ENCODE data around the gene SLC2A6.

The SLC2A6 gene

GRCh38 chr9:133478851-133479711, at the start of gene SLC2A6:
TSS of gene SLC2A6 (minus strand) at chr9:133479099. CDS start at chr9:133479059, 40 bp downstream.
- in situ Hi-C loops (cut with MboI; ENCODE audit: low sequenced_read_pairs) = no loop called here

- in situ Hi-C loops (cut with MboI; ENCODE audit: low sequenced_read_pairs) = no loop called here
Observed at GRCh38 chr9:133528001-133528875, 49.3 kb upstream of the SLC2A6 start.

- in situ Hi-C loops (cut with MboI; ENCODE audit: low sequenced_read_pairs) = no loop called here
Observed at GRCh38 chr9:133527444-133527920, 48.6 kb upstream of the SLC2A6 start.

- in situ Hi-C loops (cut with MboI; ENCODE audit: low sequenced_read_pairs) = no loop called here
Observed at GRCh38 chr9:133526721-133527321, 47.9 kb upstream of the SLC2A6 start.

- in situ Hi-C loops (cut with MboI; ENCODE audit: low sequenced_read_pairs) = no loop called here
Observed at GRCh38 chr9:133525677-133526076, 46.8 kb upstream of the SLC2A6 start.

GRCh38 chr9:133524679-133525228, 45.9 kb upstream of the SLC2A6 start, which contains the start of gene MYMK:
TSS of gene MYMK (minus strand) at chr9:133524959. CDS start at chr9:133524844, 115 bp downstream.
- in situ Hi-C loops (cut with MboI; ENCODE audit: low sequenced_read_pairs) = no loop called here

GRCh38 chr9:133524146-133524545, 45.2 kb upstream of the SLC2A6 start:
- in situ Hi-C loops (cut with MboI; ENCODE audit: low sequenced_read_pairs) = no loop called here

- in situ Hi-C loops (cut with MboI; ENCODE audit: low sequenced_read_pairs) = no loop called here
Observed at GRCh38 chr9:133523106-133523505, 44.2 kb upstream of the SLC2A6 start.

- in situ Hi-C loops (cut with MboI; ENCODE audit: low sequenced_read_pairs) = no loop called here
Observed at GRCh38 chr9:133522073-133522910, 43.4 kb upstream of the SLC2A6 start.

- in situ Hi-C loops (cut with MboI; ENCODE audit: low sequenced_read_pairs) = no loop called here
Observed at GRCh38 chr9:133521122-133522072, 42.5 kb upstream of the SLC2A6 start.

GRCh38 chr9:133520121-133520835, 41.4 kb upstream of the SLC2A6 start:
- in situ Hi-C loops (cut with MboI; ENCODE audit: low sequenced_read_pairs) = no loop called here

GRCh38 chr9:133519693-133520092, 40.8 kb upstream of the SLC2A6 start:
- in situ Hi-C loops (cut with MboI; ENCODE audit: low sequenced_read_pairs) = no loop called here

- in situ Hi-C loops (cut with MboI; ENCODE audit: low sequenced_read_pairs) = no loop called here
Observed at GRCh38 chr9:133518706-133519449, 40.0 kb upstream of the SLC2A6 start.

GRCh38 chr9:133518200-133518599, 39.3 kb upstream of the SLC2A6 start:
- in situ Hi-C loops (cut with MboI; ENCODE audit: low sequenced_read_pairs) = no loop called here

GRCh38 chr9:133517711-133518110, 38.8 kb upstream of the SLC2A6 start:
- in situ Hi-C loops (cut with MboI; ENCODE audit: low sequenced_read_pairs) = no loop called here

- in situ Hi-C loops (cut with MboI; ENCODE audit: low sequenced_read_pairs) = no loop called here
Observed at GRCh38 chr9:133516961-133517350, 38.1 kb upstream of the SLC2A6 start.

GRCh38 chr9:133516256-133516960, 37.5 kb upstream of the SLC2A6 start:
- in situ Hi-C loops (cut with MboI; ENCODE audit: low sequenced_read_pairs) = no loop called here
